Colonic mucosa (tissue), 4 donors: ENCODE data around the gene PANK4. TPM values are rescaled to one million over a fixed set of nuclear protein-coding genes. Genes with fewer than 3 reads are reported as not detected.

ENCODE experiments used
- DNase-seq: peaks from one replicate; pipeline ENCODE4 v3.0.0-alpha.2; 2020
- H3K27ac ChIP-seq: fragments of 200-600 bp; one replicate; pipeline ENCODE4 v1.8.0; 2021
- H3K27me3 ChIP-seq: fragments of 200-600 bp; one replicate; pipeline ENCODE4 v1.8.0; 2021
- H3K36me3 ChIP-seq: fragments of 200-600 bp; one replicate; pipeline ENCODE4 v1.8.0; 2021
- H3K4me1 ChIP-seq: fragments of 200-600 bp; one replicate; pipeline ENCODE4 v1.8.0; 2021; ENCODE audit warnings: mild to moderate bottlenecking
- H3K4me3 ChIP-seq: fragments of 200-600 bp; one replicate; pipeline ENCODE4 v1.8.0; 2021
- H3K9ac ChIP-seq, 2 donors: one replicate each; pipeline ENCODE4 v1.7.0; 2013; ENCODE audit warnings: control low read depth in 2 of 2, low read depth in 2 of 2, low read length in 2 of 2
- H3K9me3 ChIP-seq: fragments of 200-600 bp; one replicate; pipeline ENCODE4 v1.8.0; 2021
- intact Hi-C: fragments of 100-400 bp; cut with DNase I; formaldehyde crosslinking; loops from one replicate; pipeline ENCODE4 v1.14.1; 2022
- total RNA-seq, 2 donors: library from RNA; stranded (reverse); fragmentation: NEBNext Ultra II Directional in 1 of 2; extraction: Animal tissue kit (Norgen Biotek cat#: 25700) in 1 of 2; gene quantifications; one replicate each; pipeline ENCODE4 v1.2.1, GENCODE V29; 2021
- TF ChIP-seq, protein P1 (sequence below): fragments of 200-600 bp; IDR thresholded peaks from one replicate; pipeline ENCODE4 v1.8.0; 2022; ENCODE audit warnings: antibody characterized with exemption, mild to moderate bottlenecking
- donor health status: healthy.
- donor health status: DM: no; HTN: no; CAD: no.
- donor health status: DM: no; HTN: no; CAD: no.

PANK4 gene
- total RNA-seq, 2 donors from 2014 or later: 27.0 to 42.0 TPM

DNA sequence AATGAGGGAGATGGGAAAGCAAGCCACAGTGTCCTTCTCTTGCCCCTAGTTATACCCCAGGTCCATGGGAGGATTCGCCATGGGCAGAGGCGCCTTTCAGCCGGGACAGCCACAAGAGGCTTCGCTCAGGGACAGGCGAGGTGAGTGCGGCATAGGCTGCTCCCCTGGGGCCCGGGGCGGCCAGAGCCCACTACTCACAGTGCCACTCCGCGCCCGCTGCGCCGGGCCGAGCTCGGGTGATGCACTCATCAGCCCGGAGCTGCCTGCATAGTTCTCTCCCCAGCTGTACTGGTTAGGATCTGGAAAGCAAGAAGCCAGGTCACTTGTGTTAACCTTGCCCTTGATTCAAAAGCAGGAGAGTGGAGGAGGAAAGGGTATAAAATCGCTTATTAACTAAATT lies 8.4 kb downstream of the PANK4 start:
- Histone ChIP-seq H3K4me3 (no peak overlapping the region), H3K36me3 (peaks cover 35% of the 10 kb centered on the region), H3K9ac (no peak overlapping the region), H3K27ac (no peak overlapping the region), H3K27me3 (no peaks in the 10 kb centered on the region), H3K4me1 (no peaks in the 10 kb centered on the region), H3K9me3 (no peaks in the 10 kb centered on the region)
- no peak for DNase-seq
- TF ChIP-seq, protein P1, sequence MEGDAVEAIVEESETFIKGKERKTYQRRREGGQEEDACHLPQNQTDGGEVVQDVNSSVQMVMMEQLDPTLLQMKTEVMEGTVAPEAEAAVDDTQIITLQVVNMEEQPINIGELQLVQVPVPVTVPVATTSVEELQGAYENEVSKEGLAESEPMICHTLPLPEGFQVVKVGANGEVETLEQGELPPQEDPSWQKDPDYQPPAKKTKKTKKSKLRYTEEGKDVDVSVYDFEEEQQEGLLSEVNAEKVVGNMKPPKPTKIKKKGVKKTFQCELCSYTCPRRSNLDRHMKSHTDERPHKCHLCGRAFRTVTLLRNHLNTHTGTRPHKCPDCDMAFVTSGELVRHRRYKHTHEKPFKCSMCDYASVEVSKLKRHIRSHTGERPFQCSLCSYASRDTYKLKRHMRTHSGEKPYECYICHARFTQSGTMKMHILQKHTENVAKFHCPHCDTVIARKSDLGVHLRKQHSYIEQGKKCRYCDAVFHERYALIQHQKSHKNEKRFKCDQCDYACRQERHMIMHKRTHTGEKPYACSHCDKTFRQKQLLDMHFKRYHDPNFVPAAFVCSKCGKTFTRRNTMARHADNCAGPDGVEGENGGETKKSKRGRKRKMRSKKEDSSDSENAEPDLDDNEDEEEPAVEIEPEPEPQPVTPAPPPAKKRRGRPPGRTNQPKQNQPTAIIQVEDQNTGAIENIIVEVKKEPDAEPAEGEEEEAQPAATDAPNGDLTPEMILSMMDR: no peak
- intact Hi-C loops: no loop called here

DNA sequence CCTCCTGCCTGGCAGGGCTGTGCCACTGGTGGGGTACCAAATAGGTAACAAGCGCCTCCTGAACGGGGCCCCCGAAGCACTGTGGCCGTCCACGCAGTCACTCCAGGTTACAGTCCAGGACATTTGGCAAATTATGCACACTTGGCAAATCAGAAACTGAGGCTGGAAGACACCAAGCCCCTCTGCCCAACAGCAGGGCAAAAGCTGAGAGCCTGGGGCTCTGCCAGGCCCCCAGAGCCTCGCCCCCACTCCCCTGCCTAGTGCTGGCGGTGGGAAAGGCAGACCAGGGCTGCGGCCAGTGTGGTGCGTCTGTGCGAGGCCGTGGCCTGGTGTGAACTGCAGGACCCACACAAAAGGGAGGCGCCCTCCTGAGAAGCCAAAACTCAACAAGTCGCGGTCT lies 9.4 kb downstream of the PANK4 start:
- Histone ChIP-seq H3K4me1 (no peaks in the 10 kb centered on the region), H3K4me3 (no peak overlapping the region), H3K27ac (no peak overlapping the region), H3K36me3 (peaks cover 40% of the 10 kb centered on the region), H3K9ac (no peak overlapping the region), H3K27me3 (no peaks in the 10 kb centered on the region), H3K9me3 (no peaks in the 10 kb centered on the region)
- intact Hi-C loops: no loop called here
- TF ChIP-seq, protein P1: no peak
- DNase-seq: no peak

DNA sequence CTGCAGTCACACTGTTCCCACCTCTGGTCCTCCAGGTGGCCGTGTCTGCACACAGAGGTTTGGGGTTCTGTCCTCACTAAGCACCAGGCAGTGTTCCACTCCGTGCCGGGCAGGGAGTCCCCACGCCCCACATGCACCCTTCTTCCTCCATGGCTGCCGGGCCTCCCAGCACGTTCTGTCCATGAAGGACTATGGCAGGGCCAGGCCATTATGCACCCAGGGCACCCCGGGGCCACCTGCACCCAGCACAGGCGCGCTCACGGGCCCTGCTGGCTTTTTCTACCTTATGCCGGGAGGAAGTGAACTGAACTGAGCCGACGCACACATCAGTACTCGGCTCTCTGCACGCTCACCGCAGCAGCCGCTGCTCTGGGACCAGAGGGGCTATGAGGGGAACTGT lies 10.3 kb downstream of the PANK4 start:
- H3K4me3 ChIP-seq: no peak overlapping the region
- TF ChIP-seq, protein P1: no peak
- peaks cover 47% of the 10 kb centered on the region for H3K36me3 ChIP-seq
- H3K27me3 ChIP-seq: no peaks in the 10 kb centered on the region
- DNase-seq: no peak
- no peaks in the 10 kb centered on the region for H3K9me3 ChIP-seq
- H3K27ac ChIP-seq: no peak overlapping the region
- intact Hi-C loops: no loop called here
- no peak overlapping the region for H3K9ac ChIP-seq
- no peaks in the 10 kb centered on the region for H3K4me1 ChIP-seq

DNA sequence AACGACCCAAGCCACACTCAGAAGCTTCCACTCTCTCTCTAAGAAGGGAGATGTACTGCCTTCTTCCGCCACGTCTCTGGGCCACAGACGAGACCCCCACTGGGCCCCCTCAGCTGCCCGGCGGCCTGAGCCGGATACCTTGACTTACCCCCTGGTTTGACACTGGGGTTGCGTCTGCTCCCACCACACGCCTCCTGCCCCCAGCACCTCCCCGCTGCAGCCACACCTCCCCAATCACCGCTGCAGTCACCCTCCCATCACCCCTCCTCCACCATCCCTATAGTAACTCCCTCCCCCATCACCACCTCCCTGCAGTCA lies 10.7 kb downstream of the PANK4 start:
- DNase-seq: no peak
- Histone ChIP-seq H3K4me3 (no peak overlapping the region), H3K9ac (no peak overlapping the region), H3K9me3 (no peaks in the 10 kb centered on the region), H3K4me1 (no peaks in the 10 kb centered on the region), H3K36me3 (peaks cover 45% of the 10 kb centered on the region), H3K27ac (no peak overlapping the region), H3K27me3 (no peaks in the 10 kb centered on the region)
- intact Hi-C loops: no loop called here
- TF ChIP-seq, protein P1: no peak

DNA sequence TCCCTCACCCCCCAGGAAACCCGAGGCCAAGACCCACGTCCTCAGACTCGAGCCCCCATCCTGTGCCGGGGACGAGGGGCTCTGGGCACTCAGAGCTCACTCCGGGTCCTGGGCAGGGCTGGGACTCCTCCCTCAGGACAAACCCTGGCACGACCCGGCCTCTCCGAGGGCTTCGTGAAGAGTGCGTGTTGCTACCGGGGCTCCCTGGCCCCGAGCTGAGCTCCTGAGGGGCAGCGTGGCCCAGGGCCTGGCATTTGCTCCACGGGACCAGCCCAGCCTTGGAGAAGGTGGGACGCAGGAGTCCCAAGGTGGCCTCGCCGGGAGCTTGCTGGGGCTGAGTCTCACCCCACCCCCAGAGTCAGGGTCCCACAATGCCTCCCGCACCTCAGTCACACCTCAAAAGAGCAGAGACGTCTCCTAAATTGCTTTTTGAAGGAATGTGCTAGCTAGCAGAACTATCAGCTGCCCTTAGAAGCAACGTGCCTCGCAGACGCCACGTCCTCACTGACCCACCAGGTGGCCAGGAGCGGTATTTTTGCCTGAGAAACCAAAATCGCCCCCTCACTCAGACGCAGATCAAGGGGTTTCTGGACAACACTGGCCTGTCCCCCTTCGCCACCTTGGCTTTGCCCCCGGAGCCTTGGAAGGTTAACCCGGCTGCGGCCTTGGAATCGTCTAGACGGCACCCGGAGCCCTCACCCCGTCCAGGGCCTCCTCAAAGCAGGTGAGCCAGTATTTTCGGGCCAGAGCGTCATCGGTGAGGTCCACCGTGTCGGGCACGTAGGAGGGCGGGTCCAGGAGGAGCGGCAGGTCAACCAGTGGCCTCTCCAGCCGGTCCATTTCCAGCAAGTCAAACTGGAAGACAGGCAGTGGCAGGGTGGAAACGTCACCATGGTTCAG lies 11.3 kb downstream of the PANK4 start:
- intact Hi-C loops: no loop called here
- DNase-seq: no peak
- no peaks in the 10 kb centered on the region for H3K27me3 ChIP-seq
- H3K9ac ChIP-seq: no peak overlapping the region
- TF ChIP-seq, protein P1: no peak
- no peaks in the 10 kb centered on the region for H3K4me1 ChIP-seq
- H3K9me3 ChIP-seq: no peaks in the 10 kb centered on the region
- no peak overlapping the region for H3K27ac ChIP-seq
- peaks cover 47% of the 10 kb centered on the region for H3K36me3 ChIP-seq
- no peak overlapping the region for H3K4me3 ChIP-seq
